ENCODE data around the gene COPE. TPM values are rescaled to one million over a fixed set of nuclear protein-coding genes. Genes with fewer than 3 reads are reported as not detected.
"Not testable (repeated sequence)": the region's sequence is repeated elsewhere in the genome, so short reads cannot be mapped to it uniquely, and the experiment has no call there.

The COPE gene
- total RNA-seq, 4 donors from 2014 or later: 173 to 238 (median 197) TPM

DNA sequence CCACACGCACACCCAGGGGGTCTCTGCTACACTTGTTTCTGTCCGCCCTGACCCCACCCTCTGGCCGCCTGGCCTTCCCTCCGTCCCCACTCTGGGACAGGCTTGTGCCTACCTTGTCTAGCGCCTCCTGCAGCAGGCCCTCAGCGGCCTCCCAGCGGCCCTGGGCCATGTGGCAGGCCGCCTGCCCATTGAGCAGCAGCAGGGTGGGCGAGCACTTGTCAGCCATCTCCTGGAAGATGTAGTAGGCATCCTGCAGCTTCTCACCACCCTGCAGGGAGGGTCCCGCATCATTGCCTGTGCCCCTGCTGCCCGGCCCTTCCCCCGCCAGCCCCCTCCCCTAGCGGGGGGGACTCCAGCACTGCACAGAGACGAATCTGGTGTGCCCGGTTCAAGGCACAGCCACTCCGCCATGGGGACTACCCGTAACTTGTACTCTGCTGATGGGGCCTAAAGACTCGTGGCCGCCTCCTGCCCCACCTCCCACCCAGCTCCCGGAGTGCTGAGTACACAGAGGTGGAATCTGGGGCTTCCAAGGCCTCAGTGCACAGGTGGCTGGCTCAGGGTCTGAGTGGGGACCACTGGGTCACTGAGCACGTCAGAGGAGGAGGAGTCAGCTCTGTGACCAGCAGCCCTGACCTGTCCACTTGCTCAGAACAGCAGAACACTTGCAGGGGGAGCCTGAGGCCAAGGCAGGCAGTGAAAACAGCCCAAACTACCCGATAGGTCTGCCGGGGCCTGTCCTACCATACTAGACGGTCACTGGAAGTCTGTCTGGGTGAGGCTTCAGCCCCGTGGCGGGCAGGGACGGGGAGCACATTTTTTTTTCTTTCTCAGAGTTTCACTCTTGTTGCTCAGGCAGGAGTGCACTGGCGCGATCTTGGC, 15.8 kb downstream of the COPE start:
- intact Hi-C loops (cut with DNase I; ENCODE audit: low total_unique reads): no loop called here
- 91% methylated on average over 24 to 28 of the region's 29 CpGs for WGBS, 2 donors
- DNase-seq (ENCODE audit: low spot score in 2 of 2): no peak
- no peak for TF ChIP-seq CTCF (IDR thresholded peaks at IDR 0.05)
- no peak for TF ChIP-seq POLR2A (IDR thresholded peaks at IDR 0.05)
- no peak overlapping the region for H3K4me3 ChIP-seq (ENCODE audit: low read depth, poor library complexity, severe bottlenecking)

DNA sequence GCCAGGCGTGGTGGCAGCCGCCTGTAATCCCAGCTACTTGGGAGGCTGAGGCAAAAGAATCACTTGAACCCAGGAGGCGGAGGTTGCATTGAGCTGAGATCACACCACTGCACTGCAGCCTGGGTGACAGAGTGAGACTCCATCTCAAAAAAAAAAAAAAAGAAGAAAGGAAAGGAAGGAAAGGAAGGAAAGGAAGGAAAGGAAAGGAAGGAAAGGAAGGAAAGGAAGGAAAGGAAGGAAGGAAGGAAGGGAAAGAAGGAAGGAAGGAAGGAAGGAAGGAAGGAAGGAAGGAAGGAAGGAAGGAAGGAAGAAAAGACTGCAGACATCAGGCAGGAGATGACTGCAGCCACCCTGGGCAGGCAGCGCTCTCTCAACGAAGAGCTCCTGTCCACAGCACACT, 16.7 kb downstream of the COPE start:
- intact Hi-C loops (cut with DNase I; ENCODE audit: low total_unique reads); DNase-seq (ENCODE audit: low spot score in 2 of 2); H3K4me3 ChIP-seq (ENCODE audit: low read depth, poor library complexity, severe bottlenecking): not testable (repeated sequence)
- WGBS, 2 donors: 89 to 93% methylated on average over 5 of the region's 5 CpGs

DNA sequence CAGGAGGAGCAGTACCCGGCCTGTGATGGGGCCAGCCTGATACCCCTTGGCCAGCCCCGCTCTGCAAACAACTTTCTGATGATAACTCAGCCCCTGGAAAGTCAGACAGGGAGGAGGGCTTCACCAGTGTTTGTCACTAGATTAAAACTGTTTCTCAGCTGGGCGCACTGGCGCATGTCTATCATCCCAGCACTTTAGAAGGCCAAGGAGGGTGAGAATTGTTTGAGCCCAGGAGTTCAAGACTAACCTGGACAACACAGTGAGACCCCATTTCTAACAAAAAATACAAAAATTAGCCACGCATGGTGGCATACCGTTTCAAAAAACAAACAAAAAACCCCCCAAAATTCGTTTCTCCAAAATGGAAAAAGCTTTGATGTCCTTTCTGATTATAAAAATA, 17.7 kb downstream of the COPE start:
- H3K4me3 ChIP-seq (ENCODE audit: low read depth, poor library complexity, severe bottlenecking): no peak overlapping the region
- no peak for DNase-seq (ENCODE audit: low spot score in 2 of 2)
- TF ChIP-seq CTCF (IDR thresholded peaks at IDR 0.05): no peak
- no peak for TF ChIP-seq POLR2A (IDR thresholded peaks at IDR 0.05)
- WGBS, 2 donors: 95 to 96% methylated on average over 7 of the region's 7 CpGs
- intact Hi-C loops (cut with DNase I; ENCODE audit: low total_unique reads): no loop called here

DNA sequence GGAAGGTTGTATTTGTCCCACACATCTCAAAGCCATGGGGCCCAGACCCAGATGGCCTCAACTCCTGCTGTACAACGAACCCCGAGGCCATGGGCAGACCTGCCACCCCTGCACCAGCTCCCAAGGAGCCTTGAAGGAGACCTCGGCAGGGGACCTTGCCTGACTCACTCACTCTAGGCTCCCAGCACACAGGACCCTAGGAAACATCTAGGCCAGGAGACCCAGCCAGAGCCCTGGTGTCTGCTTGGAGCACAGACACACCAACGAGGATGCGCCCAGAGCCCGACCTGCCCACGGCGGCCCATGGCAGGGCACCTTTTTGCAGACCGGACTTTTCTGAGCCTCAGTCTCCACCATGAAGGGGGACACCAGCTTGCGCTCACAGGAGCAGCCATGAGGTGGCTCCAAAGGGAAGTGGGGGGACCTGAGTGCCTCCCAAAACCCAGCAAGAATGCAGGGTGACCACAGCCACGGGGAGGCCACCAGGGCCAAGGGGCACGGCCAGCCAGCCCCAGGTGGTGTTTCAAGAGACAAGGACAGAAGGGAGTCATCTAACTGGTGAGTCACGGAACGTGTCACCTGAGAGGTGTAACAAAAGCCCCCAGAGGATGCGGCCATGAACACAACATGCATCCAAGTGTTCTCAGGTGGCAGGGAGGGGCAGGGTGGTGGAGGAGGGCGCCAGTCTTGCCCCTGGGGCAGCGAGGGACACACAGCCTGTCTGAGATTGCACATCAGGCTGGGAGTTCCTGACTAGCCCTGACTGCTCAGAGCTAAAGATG, 18.3 kb downstream of the COPE start:
- no peak overlapping the region for H3K4me3 ChIP-seq (ENCODE audit: low read depth, poor library complexity, severe bottlenecking)
- no peak for DNase-seq (ENCODE audit: low spot score in 2 of 2)
- intact Hi-C loops (cut with DNase I; ENCODE audit: low total_unique reads): no loop called here
- no peak for TF ChIP-seq POLR2A (IDR thresholded peaks at IDR 0.05)
- no peak for TF ChIP-seq CTCF (IDR thresholded peaks at IDR 0.05)
- whole genome bisulfite sequencing, 2 donors: 85 to 91% methylated on average over 15 to 16 of the region's 17 CpGs

- WGBS, 2 donors: 82 to 87% methylated on average over 18 to 20 of the region's 20 CpGs
- no peak for DNase-seq (ENCODE audit: low spot score in 2 of 2)
- intact Hi-C loops (cut with DNase I; ENCODE audit: low total_unique reads): no loop called here
- H3K4me3 ChIP-seq (ENCODE audit: low read depth, poor library complexity, severe bottlenecking): no peak overlapping the region
- TF ChIP-seq POLR2A (IDR thresholded peaks at IDR 0.05) (no peak), CTCF (IDR thresholded peaks at IDR 0.05) (no peak)
Measured at GRCh38 chr19:18899624-18900560, 19.3 kb downstream of the COPE start.

Data from lower leg skin (tissue), 4 donors.